NCI-H2107 treated with DMSO at 0.1 percent for 48 hours (cell line): ENCODE measurements around the gene MAP1LC3B.

Experiments
- DNase-seq: peaks from one replicate; lab custom pipeline; 2025; ENCODE audit not compliant: unreplicated experiment; lab: John Stamatoyannopoulos, UW

MAP1LC3B gene

GRCh38 chr16:87453326-87453725 is 61.2 kb downstream of the MAP1LC3B start:
- no peak for DNase-seq
